Renal cortical epithelial cell (primary cell): ENCODE measurements around the gene TMEM207. TPM values are rescaled to one million over a fixed set of nuclear protein-coding genes. Genes with fewer than 3 reads are reported as not detected.

Experiments used
- DNase-seq: peaks from one replicate; pipeline ENCODE4 v3.0.0-alpha.2; 2011; ENCODE audit warnings: low read depth
- total RNA-seq: library from RNA; depleted of rRNA; stranded (reverse); fragments of >200 nt; gene quantifications from 2 replicates; pipeline ENCODE4 v1.2.3, GENCODE V29; 2014

TMEM207 gene
- total RNA-seq, 1 donor from 2014 or later, result not detected

DNA sequence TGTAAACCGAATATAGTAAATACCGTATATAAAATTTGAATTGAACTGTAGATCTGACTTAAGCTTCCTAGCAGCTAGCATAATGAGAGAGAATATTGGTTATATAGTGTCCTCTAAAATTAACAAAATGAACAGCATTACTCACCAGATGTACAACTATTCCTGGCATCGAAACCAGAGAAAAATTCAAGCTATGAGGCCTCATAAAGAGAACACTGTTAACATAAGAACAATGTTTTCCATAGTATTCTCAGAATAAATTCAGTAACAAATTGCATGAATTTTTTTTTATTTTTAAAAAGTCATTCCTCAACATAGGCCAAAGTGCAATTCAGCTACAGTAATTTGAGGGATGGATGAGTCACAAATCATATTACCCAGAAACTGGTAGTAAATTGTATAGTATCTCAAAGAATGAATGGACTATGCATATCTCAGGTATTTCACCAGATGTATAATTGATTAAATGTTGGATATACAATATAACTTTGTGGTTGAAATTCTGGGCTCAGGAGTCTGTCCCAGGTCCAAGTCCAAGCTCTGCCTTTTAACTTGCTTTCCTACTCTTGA is 5.0 kb downstream of the TMEM207 start:
- no peak for DNase-seq

DNA sequence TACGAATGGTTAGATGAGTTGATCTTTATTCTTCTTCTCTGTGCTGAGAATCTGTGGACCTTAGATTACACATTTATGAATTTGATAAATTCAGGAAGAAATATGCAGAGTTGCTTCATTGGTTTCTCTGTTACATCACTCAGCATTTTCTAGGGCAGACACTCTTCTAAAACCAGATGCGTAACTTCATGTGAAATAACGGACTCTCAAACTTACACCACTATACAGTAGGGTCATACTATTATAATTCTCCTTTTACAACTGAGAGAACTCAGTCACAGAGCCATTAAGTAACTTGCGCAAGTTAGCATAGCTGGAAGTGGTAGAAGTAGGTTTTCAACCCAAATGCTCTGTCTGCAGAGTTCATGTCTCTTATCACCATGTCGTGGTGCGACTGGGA is 5.7 kb downstream of the TMEM207 start:
- no peak for DNase-seq

DNA sequence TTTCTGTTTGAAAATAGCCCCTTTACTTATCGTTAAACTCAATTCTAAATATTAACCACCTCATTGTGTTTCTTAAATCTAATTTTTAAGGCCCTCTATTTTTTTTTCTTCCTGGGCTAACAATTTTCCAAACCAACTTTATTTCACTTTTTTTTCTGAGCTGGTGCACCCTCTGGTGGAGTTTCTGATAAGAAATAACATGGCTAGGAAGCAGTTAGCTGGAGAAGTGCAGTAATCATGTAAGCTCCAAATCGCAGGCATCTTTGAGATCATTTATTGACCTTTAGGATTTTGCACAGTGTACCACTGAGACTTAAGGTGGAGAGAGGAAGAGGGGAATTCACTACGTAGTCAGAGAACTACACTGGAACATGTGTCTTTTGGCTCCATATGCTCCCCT is 6.4 kb downstream of the TMEM207 start:
- DNase-seq, result peak; percentile 41

GRCh38 chr3:190442240-190442639 is 7.5 kb downstream of the TMEM207 start:
- no peak for DNase-seq

DNA sequence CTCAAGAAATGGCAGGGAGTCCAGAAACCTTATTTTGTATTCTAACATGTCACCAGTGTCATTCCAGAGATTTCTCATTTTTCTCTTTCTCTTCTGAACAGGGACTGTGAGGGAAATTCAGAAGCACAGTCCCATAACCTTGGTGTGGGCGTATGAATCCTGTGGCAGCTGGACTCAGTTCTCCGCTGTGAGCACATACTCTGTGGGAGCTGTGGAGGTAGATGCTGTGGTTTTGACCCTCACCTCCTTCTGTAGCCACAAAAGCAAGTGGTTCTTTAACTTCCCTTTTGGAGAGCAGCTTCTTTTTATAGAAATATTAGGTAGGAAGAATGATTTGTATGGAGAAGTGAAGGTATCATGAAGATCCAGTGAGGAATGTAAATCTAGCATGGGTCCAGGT is 13.4 kb downstream of the TMEM207 start:
- no peak for DNase-seq

DNA sequence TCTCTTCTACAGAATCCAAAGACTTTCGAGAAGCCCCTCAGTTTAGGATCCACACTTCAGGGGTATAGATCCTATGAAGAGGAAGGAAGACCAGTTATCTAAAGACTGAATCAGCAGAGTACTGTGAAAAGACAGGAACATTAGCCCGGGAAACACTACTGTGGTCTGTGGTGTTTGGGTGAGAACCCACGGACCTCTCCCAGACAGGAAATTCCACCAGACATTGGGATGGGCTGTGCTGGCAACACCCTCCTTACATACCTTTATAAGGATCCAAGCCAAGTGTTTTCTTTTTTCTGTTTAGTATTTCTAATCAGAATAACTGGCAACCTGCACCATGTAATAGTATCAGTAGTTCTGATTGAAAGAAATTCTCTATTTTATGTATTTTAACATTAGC is 14.1 kb downstream of the TMEM207 start:
- peak; percentile 56 for DNase-seq

DNA sequence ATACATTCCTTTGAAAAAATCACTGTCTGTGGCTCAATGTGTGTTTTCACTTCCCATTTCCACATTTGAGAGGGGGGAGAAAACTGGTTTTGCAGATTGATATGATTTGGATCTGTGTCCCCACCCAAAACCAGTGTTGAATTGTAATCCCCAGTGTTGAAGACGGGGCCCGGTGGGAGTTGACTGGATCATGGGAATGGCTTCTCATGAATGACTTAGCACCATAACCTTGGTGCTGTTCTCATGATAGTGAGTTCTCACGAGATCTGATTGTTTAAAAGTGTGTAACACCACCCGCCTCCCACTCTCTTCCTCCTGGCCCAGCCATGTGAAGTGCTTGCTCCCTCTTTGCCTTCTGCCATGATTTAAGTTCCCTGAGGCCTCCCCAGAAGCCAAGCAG is 16.1 kb downstream of the TMEM207 start:
- no peak for DNase-seq

GRCh38 chr3:190432216-190432615 is 17.5 kb downstream of the TMEM207 start:
- DNase-seq, result peak; percentile 69

DNA sequence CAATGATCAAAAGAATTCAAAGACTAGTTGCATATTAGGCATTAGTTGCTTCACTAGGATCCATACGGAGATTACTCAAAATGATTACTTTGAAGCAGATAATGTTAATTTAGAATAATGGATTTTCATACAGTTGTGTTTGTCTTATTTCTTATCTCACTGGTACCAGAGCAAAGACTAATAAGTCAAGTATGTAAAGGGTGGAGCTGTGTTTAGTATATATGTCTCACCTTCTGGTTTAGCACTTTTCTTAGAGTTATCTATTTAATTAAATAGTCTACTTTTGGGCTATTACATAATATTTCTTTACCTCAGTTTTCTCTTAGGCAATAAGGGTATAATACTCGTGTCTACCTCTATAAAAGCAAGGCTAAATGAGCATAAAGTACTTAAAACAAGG is 18.8 kb downstream of the TMEM207 start:
- DNase-seq, result no peak

DNA sequence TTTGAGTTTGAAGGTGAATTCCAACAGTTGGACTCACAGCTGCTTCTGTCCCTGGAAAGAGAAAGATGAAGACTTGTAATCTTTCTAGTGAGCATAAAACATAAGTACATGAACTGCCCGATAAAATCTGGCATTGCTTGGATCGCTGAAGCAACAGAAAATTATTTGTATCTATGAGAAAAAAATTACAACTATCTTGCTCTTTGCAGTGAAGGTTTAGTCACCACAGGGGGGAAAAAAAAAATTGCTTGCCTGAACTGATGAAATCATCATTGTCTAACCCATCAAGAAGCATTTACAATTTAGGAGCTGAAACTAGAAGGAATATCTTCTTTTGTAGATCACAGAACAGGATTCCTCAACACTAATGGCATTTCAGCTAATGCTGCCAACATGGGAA is 20.0 kb downstream of the TMEM207 start:
- no peak for DNase-seq

- no peak for DNase-seq
Measured at GRCh38 chr3:190426806-190427507, 22.7 kb downstream of the TMEM207 start.

DNA sequence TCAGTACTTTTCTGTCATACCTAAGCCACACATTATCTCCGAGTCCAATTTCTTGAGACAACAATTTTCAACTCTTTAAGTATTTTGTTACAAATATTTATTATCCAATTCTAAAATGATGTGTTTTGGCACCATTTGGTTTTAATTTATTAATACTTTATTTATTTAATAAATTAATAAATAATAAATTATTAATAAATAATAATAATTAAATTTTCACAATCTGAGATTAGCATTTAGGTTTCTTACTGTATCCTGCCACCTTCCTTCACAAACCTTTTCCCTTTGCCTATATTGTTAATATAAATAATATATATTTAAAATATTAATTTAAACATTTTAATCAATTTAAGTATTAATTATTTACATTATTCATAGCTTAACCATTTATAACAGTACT is 23.9 kb downstream of the TMEM207 start:
- DNase-seq, result no peak

DNA sequence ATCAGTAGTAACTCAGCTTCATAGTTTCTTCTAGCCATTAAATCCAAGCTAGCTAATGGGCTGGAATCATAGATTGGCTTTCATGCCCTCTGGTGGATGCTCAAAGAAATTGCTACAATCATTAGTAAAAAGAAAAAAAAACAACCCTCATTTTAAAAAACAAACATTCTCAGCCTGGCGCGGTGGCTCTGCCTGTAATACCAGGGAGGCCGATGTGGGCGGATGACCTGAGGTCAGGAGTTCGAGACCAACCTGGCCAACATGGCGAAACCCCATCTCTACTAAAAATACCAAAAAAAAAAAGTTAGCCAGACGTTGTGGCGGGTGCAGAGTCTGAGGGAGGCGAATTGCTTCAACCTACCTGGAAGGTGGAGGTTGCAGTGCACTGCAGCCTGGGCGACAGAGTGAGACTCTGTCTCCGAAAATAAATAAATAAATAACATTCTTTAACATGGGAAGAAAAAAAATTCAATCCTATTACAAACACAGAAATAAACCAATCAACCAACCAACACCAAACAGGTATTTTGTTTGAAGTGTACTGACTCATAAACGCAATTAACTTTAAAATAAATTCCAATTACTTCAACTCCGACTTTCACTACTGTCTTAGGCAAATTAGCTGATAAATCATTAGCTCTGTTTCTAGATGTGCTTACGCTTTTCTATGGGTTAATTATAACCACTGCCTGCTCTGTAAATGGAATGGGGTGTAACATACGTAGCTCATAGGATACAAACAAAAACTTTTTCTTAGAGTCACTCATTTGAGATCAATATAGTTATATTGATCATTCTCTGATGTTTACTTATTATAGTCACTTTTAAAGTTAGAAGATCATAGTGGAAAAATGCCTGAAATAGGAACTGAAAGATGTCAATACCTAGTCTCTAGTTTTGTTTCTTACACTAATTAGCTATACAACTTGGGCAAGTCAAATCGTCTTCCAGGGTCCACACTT is 24.9 kb downstream of the TMEM207 start:
- peak; percentile 84 for DNase-seq

DNA sequence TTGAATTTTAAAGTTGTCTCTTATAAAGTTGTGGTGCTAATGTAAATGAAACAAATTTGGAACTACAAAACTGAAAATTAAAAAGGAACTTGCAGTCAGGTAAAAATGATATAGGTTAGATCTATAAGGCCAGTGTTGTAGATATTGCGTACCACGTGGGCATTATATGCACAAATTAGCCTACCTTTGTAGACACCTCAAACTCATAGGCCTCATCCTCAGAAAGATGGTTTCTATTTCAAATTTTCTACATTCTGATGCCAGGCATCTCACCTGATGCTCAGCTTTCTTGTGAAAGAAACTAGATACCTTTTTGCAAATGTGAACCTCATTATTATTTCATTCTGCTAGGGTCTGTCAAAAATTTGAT is 25.6 kb downstream of the TMEM207 start:
- DNase-seq, result no peak

DNA sequence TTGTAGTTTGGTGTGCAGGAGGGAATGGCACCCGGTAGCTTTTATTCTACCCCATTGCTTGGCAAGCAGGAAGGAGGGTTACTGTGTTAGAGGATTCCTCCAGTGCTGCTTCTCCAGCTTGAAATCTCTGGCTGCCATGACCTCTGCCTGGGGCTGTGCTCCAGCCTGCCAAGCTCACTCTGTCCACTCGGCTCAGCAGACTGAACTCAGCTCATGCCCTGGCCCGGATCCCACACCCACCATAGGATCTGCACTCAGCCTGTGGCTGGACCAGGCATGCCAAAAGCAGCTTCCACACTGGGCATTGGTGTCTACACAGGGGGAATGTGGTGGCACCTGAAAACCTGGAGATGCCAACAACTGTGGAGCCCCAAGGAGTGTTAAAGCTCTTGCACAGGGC is 35.4 kb downstream of the TMEM207 start:
- DNase-seq, result no peak

DNA sequence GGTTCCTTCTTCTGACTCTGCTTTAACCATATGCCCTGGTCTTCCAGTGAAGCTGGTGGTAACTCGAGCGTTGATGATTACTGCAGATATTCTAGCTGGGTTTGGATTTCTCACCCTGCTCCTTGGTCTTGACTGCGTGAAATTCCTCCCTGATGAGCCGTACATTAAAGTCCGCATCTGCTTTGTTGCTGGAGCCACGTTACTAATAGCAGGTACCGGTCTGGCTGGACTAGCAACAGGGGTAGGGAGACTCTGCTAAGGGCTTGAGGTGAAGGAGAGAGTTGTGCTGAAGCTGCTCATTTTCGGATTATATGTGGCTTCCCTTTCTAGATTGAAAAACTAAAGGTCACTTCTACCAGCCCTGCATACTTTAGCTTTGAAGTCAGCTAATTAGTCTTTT is 45.0 kb downstream of the TMEM207 start:
- DNase-seq, result no peak

DNA sequence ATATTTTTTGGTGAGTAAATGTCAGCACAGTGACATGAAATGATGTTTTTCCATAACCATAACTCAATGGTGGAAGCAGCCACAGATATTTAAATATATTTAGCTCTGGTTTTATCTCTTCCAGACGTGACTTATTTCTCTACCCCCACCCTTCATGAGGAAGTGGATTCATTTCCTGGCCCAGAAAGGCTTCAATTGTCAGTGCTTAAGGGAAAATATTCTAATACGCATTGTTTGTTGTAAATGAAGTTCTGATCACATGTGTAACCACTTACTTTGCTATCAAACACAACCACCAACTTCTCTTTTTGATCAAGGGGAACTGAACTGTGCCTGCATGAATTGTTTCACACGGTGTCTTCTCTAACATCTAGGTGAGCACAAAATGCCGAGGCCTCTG is 47.7 kb downstream of the TMEM207 start:
- DNase-seq, result no peak

DNA sequence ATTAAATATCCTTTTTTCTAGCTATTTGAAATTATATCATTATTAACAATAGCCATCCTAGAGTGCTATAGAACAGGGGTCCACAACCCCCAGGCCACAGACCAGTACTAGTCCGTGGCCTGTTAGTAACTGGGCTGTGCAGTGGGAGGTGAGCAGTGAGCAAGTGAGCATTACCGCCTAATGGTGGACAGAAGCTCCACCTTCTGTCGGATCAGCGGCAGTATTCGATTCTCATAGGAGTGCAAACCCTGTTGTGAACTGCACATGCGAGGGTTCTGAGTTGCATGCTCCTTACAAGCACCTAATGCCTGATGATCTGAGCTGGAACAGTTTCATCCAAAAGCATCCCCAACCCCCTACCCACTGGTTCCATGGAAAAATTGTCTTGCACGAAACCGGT is 50.0 kb downstream of the TMEM207 start:
- no peak for DNase-seq

- DNase-seq, result no peak
Measured at GRCh38 chr3:190397889-190398288, 51.8 kb downstream of the TMEM207 start.

DNA sequence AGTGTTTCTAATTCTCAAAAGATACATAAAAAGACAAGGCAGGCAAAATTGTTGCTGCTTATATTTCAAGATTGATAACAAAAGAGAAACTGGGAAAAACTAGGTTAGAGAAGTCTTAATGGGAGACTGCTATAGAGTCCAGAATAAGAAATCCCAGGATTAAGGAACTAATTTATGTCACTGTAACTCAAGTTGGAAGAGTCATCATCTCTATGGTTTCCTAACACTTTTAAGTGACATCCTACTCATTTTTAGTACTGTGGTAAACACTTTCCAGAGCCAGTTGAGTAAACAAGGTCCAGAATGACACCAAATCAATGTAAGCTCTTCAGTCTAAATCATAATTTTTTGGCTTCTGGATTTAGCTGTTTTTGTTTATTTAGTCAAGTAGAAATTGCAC is 53.7 kb downstream of the TMEM207 start:
- no peak for DNase-seq

GRCh38 chr3:190388703-190389102 is 61.0 kb downstream of the TMEM207 start:
- no peak for DNase-seq

- peak; percentile 94 for DNase-seq
Measured at GRCh38 chr3:190387578-190388213, 62.0 kb downstream of the TMEM207 start, which contains the start of gene CLDN16. CLDN16 (plus strand) TSS chr3:190388163; CDS start chr3:190388330, 167 bp downstream.
